GM19023 (cell line): ENCODE results near the gene MESD.
"Not testable (repeated sequence)": the region's sequence is repeated elsewhere in the genome, so short reads cannot be mapped to it uniquely, and the experiment has no call there.

Experiments
- ATAC-seq: cut with Tn5 transposase; IDR thresholded peaks from one replicate; pipeline ENCODE4 v1.9.1; 2021; ENCODE audit warnings: mild to moderate bottlenecking, moderate library complexity; ENCODE audit not compliant: unreplicated experiment

MESD gene

DNA sequence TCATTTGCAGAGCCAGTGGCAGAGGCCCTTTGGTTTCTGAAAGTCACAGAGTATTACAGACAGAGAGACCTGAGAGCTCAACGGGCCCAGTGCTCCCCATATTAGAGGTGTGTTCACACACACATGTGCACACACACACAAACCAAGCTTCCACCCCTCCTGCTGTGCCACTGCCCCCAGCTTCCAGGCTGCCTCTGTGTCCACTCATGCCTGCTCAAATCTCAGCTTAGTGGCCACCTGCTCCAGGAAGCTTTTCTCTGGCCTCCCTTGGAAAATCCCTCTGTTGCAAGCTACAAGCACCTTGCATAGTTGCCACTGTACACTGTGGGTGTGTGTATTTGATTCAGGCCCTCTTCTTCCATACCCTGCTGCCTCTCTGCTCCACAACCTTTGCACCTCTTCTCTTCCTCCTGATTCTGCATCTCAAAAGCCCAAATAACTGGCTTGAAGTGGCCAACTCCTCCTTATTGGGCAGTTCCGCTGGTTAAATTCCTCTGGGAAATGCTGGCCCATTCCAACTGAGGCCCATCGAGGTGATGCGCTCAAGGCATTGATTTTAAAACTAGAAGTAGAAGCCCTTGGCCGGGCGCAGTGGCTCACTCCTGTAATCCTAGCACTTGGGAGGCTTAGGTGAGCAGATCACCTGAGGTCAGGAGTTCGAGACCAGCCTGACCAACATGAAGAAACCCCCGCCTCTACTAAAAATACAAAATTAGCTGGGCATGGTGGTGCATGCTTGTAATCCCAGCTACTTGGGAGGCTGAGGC, 23.0 kb downstream of the MESD start:
- no peak for ATAC-seq

DNA sequence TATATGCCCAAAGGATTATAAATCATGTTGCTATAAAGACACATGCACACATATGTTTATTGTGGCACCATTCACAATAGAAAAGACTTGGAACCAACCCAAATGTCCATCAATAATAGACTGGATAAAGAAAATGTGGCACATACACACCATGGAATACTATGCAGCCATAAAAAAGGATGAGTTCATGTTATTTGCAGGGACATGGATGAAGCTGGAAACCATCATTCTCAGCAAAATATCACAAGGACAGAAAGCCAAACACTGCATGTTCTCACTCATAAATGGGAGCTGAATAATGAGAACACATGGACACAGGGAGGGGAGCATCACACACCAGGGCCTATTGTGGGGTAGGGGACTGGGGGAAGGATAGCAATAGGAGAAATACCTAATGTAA, 24.2 kb downstream of the MESD start:
- not testable (repeated sequence) for ATAC-seq

DNA sequence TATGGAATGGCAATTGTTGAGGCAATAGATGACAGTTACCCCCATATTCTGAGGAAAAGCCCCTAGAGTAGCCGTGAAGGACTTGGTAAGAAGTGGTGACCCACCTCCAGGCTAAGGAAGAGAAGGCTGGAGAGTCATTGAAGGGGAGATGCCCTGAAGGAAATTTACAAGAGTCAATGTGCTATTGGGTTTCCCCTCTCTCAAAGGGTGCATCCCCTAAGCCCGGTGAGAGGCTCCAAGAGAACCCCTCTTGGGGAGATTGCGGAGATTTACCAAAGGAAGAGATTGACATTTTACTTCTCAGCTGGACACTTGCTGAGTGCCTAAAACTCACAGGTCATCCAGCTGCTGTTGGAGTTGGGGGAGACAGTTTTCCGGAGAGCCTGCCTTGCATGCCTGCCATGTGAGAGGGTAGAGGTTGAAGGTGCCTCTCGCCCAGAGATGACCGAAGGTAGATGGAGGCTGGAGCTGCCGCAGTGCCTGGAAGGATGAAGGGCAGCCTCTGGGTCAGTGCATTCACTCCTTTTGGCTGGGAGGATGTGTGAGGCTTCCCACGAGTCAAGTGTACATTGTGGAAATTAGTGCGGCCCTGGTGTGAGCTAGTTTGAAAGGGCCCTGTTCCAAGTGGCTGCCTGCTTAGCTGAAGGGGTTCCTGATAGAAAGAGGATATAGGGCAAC, 30.7 kb downstream of the MESD start:
- ATAC-seq: no peak

DNA sequence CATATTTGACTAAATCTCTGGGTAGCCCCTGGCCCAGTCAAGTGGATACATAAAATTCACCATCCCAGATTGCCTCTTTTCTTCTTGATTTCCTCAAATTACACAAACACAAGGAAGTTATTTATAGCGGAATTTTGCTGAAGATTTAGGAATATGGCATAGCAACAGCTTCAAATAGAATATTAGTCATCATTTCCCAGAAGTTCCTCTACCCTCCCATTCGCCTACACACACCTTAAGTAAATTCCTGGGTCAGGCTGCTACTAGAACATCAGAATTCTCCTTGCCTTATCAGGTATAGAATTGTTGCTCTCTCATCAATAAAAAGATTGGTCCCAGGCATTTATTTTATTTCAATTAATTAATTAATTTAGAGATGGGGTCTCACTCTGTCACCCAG, 31.6 kb downstream of the MESD start:
- ATAC-seq: no peak

- no peak for ATAC-seq
Measured at GRCh38 chr15:80957556-80957955, 32.1 kb downstream of the MESD start.

GRCh38 chr15:80955571-80956452, 33.8 kb downstream of the MESD start:
- ATAC-seq: not testable (repeated sequence)

DNA sequence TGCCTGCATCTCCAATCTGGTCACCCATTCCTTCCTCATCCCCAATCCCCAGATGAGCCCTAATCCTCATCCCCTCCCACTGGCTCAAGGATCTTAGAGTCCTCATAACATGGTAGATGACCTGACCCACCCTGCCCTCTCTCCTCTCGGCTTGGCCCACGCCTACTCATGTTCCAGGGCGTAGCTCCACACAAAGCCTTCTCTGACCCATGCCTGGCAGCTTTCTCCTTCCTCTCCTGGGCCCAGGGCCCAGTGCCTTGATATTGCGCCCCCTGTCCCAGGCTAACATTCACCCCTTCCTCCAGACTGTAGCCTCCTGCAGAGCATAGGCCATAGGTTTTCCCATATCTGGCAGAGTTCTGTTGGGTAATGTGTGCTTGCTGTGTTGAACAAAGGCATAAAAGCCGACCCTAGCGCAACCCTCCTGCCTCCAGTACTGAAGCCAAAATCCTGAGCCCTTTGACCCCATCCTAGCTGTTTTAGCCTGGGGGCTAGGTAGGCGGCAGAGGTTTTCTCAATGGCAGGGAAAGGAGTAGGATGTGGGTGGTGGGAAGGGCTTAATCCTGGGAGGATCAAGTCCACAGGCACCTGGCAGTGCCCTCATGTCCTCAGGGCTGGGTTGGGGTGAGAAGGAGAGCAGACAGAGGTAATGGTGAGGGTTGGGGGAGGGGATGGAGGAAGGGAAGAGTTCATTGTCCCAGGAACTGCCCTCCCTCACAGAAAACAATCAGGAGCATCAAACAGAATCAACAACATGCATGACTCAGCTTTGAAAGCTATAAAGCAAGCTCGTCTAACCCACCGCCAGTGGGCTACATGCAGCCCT, 35.5 kb downstream of the MESD start:
- no peak for ATAC-seq

- ATAC-seq: no peak
Measured at GRCh38 chr15:80953001-80953952, 36.3 kb downstream of the MESD start.

DNA sequence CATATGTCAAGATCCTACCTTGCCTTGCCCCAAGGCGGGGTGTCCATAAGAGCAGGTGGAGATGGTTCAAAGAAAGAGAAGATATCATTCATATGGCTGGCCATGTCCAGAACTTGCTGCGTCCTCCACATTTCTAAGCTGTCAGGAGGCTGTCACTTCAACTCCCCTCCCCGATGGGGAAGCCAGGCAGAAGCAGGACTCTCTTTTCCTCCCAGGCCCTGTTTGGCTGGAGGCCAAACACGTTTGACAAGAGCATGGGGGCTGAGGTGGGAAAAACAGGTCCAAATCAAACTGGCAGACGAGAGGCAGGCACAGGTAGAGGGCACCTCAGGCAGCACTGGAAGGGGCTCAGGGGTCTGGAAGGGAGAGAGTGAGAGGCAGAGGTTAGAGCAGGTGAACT, 37.7 kb downstream of the MESD start:
- ATAC-seq: no peak

DNA sequence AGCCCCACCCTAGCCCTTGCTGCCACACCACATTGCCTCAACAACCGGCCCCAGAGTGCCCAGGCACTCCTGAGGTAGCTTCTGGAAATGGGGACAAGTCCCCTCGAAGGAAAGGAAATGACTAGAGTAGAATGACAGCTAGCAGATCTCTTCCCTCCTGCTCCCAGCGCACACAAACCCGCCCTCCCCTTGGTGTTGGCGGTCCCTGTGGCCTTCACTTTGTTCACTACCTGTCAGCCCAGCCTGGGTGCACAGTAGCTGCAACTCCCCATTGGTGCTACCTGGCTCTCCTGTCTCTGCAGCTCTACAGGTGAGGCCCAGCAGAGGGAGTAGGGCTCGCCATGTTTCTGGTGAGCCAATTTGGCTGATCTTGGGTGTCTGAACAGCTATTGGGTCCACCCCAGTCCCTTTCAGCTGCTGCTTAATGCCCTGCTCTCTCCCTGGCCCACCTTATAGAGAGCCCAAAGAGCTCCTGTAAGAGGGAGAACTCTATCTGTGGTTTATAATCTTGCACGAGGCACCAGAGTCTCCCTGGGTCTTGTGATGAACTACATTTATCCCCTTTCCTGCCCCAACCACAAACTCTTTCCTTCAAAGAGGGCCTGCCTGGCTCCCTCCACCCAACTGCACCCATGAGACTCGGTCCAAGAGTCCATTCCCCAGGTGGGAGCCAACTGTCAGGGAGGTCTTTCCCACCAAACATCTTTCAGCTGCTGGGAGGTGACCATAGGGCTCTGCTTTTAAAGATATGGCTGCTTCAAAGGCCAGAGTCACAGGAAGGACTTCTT, 39.1 kb downstream of the MESD start:
- ATAC-seq: no peak

GRCh38 chr15:80949756-80950155, 39.9 kb downstream of the MESD start:
- ATAC-seq: no peak

- ATAC-seq: no peak
Measured at GRCh38 chr15:80948651-80949292, 40.8 kb downstream of the MESD start.

GRCh38 chr15:80946576-80946975, 43.0 kb downstream of the MESD start:
- ATAC-seq: no peak

DNA sequence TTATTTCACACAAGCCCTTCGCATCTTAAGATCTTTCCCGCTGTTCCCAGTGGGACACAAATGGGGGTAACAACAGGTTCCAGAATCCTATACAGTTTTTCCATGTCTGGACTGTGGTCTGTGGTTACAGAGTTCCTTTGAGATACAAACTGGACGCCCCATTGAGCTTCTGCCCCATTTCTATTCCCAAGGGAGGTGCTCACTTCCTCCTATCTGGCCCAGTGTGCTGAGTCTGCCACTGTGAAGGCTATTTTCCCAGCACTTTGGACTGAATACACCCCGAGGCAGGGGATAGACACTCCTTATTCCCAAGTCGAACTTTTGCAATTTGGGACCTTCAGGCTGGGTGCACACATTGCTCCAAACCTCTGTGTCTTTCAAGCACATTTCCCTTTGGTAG, 44.0 kb downstream of the MESD start:
- no peak for ATAC-seq

DNA sequence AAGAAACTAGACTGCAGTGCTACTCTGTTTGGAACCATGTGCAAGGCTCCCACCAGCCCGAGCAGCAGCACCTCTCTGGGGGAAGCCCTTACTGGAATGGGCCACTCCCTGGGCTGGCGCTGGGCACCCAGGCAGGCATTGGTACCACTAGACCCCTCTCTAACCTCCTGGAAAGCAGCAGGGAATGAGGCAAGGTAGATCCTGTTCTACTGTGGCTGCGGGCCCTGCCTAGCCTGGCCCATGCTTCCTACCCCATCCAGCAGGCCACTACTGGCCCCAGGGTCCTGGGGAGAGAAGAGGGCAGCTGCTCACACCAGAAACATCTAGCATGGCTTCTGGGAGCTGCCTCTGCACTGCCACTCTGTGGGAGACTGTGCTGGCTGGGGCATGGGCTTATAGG, 44.8 kb downstream of the MESD start:
- ATAC-seq: no peak

GRCh38 chr15:80942746-80943565, 46.7 kb downstream of the MESD start:
- no peak for ATAC-seq

DNA sequence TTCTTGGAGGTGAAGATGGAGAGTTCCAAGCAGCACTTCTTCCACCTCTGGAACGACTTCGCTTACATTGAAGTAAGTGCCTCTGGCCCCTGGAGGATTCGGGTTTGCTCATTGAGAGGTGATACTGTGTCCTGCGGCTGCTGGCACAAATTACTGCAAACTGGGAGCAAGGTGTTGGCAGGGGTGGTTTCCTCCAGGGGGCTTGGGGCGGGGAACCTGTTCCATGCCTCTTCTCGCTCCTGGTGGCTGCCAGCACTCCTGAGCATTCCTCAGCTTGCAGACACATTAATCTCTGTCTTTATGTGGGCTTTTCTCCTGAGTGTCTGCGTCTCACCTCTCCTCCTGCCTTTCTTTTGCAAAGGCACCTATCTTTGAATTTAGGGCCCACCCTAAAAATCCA, 47.4 kb downstream of the MESD start:
- ATAC-seq: no peak
